Right ventricle myocardium superior (tissue), 1 donor: ENCODE measurements around the gene TMEM205. TPM values are rescaled to one million over a fixed set of nuclear protein-coding genes. Genes with fewer than 3 reads are reported as not detected.
"Not testable (repeated sequence)": the region's sequence is repeated elsewhere in the genome, so short reads cannot be mapped to it uniquely, and the experiment has no call there.

Source experiments
- ATAC-seq: fragments of 200-7000 bp; cut with Tn5 transposase; one replicate; pipeline ENCODE4 v1.9.1; 2020; ENCODE audit warnings: mild to moderate bottlenecking; ENCODE audit not compliant: poor library complexity
- DNase-seq: peaks from one replicate; pipeline ENCODE4 v3.0.0-alpha.2; 2020
- intact Hi-C: fragments of 100-400 bp; cut with DNase I; formaldehyde crosslinking; loops from one replicate; pipeline ENCODE4 v1.11.2; 2022
- total RNA-seq: library from RNA; stranded (reverse); fragmentation: NEBNext Ultra II Directional; extraction: Animal tissue kit (Norgen Biotek cat#: 25700); gene quantifications from one replicate; pipeline ENCODE4 v1.2.1, GENCODE V29; 2021
- donor health status: DM: no; HTN: yes; CAD: no; lungs with severe emphysema.

The TMEM205 gene
- total RNA-seq, 1 donor from 2014 or later: 105 TPM

- no peak for ATAC-seq
- intact Hi-C loops: no loop called here
- DNase-seq: no peak
Measured at GRCh38 chr19:11349171-11349570, 3.1 kb upstream of the TMEM205 start.

GRCh38 chr19:11347546-11348039, 1.5 kb upstream of the TMEM205 start:
- ATAC-seq: no peak
- intact Hi-C loops: no loop called here
- no peak for DNase-seq

- ATAC-seq: no peak
- DNase-seq: no peak
- intact Hi-C loops: no loop called here
Measured at GRCh38 chr19:11345122-11345803, 805 bp downstream of the TMEM205 start.

DNA sequence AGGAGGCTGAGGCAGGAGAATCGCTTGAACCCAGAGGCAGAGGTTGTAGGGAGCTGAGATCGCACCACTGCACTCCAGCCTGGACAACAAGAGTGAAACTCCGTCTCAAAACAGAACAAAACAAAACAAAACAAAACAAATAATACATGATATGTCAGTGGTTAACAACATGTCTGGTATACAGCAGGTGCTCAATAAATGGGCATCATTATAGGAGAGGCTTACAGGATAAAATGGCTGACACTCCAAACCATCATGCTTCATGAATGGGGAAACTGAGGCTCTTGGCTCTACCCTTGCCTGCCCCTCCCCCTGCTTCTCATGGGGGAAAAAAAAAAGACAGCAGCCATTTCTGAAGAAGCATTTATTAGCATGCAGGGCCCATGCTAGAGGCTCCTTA, 3.6 kb downstream of the TMEM205 start:
- ATAC-seq (no peak), DNase-seq (no peak)
- intact Hi-C loops: no loop called here

DNA sequence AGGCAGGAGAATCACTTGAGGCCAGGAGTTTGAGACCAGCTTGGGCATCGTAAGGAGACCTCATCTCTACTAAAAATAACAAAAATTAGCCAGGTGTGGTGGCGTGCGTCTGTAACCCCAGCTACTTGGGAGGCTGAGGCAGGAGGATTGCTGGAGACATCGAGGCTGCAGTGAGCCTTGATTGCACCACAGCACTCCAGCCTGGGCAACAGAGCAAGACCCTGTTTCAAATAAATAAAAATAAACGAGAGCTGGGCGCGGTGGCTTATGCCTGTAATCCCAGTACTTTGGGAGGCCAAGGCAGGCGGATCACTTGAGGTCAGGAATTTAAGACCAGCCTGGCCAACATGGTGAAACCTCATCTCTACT, 6.0 kb downstream of the TMEM205 start:
- intact Hi-C loops, ATAC-seq, DNase-seq: not testable (repeated sequence)

DNA sequence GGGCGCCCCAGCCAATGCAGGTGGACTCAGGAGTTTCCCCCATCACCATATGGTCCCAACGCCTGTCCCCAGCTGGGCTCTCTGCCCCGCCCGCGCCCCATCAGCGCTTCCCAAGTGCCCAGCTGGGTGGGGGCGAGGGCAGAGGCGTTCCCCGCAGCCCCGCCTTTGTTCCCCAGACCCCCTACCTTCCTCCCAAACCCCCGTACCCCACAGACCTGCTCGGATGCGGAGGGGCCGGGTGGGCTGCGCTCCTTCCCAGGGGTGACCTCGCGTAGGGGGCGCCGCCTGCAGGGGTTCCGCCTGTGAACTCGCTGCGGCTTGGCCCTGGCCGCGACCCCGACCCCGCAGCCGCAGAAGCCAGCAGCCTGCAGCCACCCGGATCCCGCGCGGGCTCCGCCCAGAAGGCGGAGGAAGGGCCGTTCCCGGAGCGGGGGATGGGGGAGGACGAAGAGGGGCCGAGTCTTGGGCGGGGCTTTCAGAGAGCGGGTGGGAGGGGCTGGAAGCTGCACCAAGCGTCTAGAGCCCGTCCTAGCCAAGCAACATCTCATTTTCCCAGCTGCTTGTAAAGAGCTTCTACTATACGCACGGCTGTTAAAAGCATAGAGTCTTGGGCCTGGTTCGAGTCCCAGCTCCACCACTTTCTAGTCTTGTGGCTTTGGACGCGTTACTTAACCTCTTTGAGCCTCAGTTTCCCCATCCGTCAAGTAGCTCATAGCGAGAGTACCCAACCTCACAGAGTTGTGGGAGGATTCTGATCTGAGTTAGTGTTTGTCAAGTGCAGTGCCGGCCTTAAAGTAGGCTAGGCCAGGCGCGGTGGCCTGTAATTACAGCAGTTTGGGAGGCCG, 6.6 kb downstream of the TMEM205 start, which contains the start of gene RAB3D:
Gene RAB3D (minus strand): TSS at position 404 of the 845 bp plus-strand sequence. CDS start 2,258 bp downstream, outside the sequence.
- DNase-seq (peak; percentile 96), ATAC-seq (peak; percentile 97)
- intact Hi-C loops: no loop called here

DNA sequence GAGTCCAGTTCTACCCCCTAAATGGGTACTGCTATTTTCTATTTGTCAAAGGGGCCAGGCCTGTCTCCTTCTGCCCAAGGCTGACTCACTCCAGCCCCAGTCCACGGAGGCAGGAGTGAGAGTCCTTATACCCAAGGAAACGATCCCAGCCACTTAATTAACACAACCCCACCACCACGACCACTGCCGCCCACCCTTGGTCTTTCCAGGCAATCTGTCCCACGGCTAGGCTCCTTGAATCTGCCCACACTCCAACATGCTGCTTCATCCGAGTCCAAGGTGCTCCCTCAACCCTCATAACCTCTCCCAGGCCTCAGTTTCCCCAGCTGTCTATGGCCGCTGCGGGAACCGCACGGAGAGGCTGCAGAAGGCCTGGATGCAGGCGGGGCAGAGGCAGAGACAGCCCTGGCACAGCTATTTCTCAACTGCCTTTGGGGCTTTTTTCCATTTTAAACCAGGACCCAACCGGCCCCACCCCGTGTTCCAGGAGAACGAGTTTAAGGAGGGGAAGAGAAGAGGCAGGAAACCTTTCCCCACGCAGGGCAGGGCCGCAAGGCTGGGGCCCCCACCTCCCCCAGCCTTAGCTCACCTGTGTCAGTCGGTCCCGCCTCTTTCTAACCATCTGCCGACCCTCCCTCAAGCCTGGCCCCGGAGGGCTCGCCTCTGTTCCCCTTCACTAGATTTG, 7.4 kb downstream of the TMEM205 start:
- ATAC-seq (peak; percentile 21), DNase-seq (no peak)
- intact Hi-C loops: no loop called here

- intact Hi-C loops: no loop called here
- DNase-seq: no peak
Measured at GRCh38 chr19:11338121-11338520, 7.9 kb downstream of the TMEM205 start.

GRCh38 chr19:11337080-11337479, 9.0 kb downstream of the TMEM205 start:
- ATAC-seq (no peak), DNase-seq (no peak)
- intact Hi-C loops: no loop called here

More at GRCh38 chr19:11338121-11338520, 7.9 kb downstream of the TMEM205 start:
- ATAC-seq: no peak

- intact Hi-C loops: no loop called here
- ATAC-seq: no peak
- DNase-seq: no peak
Measured at GRCh38 chr19:11335449-11336146, 10.5 kb downstream of the TMEM205 start.

- ATAC-seq, intact Hi-C loops, DNase-seq: not testable (repeated sequence)
Measured at GRCh38 chr19:11333838-11334237, 12.2 kb downstream of the TMEM205 start.

DNA sequence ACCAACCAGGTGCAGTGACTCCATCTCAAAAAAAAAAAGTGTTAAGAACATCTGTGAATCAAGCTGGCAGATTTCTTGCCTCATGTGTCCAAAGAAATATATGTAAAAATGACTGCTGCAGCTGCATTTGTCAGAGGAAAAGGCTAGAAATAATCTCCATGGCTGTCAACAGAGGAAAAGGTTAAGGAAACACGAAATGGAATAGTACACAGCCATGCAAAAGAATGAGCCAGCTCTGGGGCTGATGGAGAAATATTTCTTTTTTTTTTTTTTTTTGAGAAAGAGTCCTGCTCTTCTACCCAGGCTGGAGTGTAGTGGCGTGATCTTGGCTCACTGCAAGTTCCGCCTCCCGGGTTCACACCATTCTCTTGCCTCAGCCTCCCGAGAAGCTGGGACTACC, 13.2 kb downstream of the TMEM205 start:
- ATAC-seq (no peak), DNase-seq (no peak)
- intact Hi-C loops: no loop called here

GRCh38 chr19:11331502-11331901, 14.6 kb downstream of the TMEM205 start:
- no peak for ATAC-seq
- no peak for DNase-seq
- intact Hi-C loops: no loop called here

DNA sequence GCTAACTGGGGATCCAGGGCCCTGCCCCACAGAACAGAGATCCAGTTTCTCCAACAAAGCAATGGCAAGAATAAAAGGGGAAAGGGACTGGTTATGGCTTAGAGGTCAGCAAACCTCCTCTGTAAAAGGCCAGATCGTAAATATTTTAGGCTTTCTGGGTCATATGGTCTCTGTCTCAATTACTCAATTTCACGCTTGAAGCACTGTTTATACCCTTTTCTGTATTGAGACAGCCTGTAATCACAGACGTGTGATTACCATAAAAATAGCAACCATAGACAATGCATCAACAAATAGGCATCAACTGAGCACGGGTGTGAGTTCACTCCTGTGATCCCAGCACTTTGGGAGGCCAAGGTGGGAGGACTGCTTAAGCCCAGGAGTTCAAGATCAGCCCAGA, 15.9 kb downstream of the TMEM205 start:
- DNase-seq: no peak
- intact Hi-C loops: no loop called here
- no peak for ATAC-seq

DNA sequence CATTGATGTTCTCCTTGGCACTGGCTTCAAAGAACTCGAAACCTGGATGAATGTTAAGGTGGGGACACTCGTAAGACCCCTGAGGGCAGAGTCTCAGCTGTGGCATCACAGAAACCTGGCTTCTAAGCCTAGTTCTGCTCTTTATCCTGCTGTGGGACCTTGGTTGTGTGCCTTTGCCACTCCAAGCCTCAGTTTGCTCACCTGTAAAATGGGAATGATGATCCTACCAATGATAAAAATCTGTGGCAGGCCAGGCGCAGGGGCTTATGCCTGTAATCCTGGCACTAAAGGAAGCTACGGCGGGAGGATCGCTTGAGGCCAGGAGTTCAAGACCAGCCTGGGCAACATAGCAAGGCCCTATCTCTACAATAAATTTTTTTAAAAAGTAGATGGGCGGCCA, 20.5 kb downstream of the TMEM205 start:
- ATAC-seq (no peak), DNase-seq (no peak)
- intact Hi-C loops: no loop called here

DNA sequence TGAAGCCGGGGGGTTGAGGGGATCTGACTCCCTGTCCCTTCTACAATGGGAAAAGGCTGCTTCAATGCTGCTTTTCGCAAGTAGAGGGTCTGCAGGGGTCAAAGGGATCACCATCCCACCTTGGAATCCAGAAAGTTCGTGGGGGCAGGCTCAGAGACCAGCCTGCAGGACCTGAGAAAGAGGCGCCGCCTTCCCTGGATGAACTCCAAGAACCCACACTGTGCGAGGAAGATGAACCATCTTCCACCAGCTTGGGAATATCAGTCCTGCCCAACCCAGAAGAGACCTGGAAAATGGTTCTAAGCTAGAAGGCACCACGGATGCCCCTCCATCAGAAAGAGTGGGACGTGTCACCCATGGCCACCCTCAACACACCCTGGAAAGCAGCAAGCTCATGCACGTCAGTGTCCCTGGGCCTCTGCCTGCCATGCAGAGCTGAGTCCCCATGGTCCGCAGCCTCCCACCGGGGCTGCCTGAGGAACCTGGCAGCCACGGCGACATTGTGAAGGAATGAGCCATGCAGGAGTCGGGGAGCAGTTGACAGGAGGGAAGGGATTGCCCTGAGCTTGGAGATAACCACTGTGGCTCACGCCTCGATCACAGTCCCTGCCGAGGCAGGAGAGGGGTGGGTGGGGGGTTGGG, 21.2 kb downstream of the TMEM205 start:
- intact Hi-C loops: no loop called here
- ATAC-seq: no peak
- DNase-seq: peak; percentile 44

DNA sequence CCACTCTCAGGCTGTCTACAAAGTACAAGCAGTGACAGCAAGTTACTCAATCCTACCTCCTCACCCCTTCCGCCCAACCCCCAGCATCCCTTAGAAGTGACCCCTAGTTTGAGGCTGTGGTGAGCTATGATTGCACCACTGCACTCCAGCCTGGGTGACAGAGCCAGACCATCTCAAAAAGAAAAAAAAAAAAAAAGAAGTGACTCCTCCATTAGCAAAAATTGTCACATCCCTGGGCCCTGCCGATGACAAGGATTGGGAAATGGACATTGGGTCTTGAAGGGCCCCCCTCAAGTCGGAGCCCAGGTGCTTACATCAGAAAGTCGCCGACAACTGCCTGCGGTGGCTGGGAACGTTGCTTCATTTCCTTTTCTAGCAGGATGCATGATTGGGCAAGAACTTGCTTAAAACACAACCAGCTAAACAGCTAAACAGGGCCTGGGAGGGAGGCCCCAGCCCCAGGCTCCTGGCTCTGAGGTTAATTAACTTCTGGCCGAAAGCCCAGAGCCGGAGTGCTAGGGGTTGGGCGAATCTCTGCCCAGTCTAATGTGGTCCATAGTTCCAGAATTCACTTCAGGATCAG, 21.9 kb downstream of the TMEM205 start:
- peak; percentile 86 for DNase-seq
- ATAC-seq: peak; percentile 93
- intact Hi-C loops: no loop called here

- no peak for DNase-seq
- peak; percentile 13 for ATAC-seq
- intact Hi-C loops: no loop called here
Measured at GRCh38 chr19:11323601-11324078, 22.4 kb downstream of the TMEM205 start.
